DMS 273 (cell line): ENCODE measurements around the gene EML4.
"Not testable (repeated sequence)": the region's sequence is repeated elsewhere in the genome, so short reads cannot be mapped to it uniquely, and the experiment has no call there.

ENCODE experiments used
- DNase-seq: peaks from one replicate; lab custom pipeline; 2025; ENCODE audit not compliant: unreplicated experiment; lab: John Stamatoyannopoulos, UW

Gene EML4

GRCh38 chr2:42347518-42347917 lies 178.4 kb downstream of the EML4 start:
- DNase-seq, result not testable (repeated sequence)

- no peak for DNase-seq
Measured at GRCh38 chr2:42348113-42348805, 179.1 kb downstream of the EML4 start.

GRCh38 chr2:42350434-42351063 lies 181.4 kb downstream of the EML4 start:
- DNase-seq, result no peak

- DNase-seq, result no peak
Measured at GRCh38 chr2:42351864-42352263, 182.7 kb downstream of the EML4 start.

GRCh38 chr2:42353792-42354429 lies 184.8 kb downstream of the EML4 start:
- DNase-seq, result no peak

- DNase-seq, result no peak
Measured at GRCh38 chr2:42359304-42359964, 190.3 kb downstream of the EML4 start.

GRCh38 chr2:42359965-42360483 lies 190.9 kb downstream of the EML4 start:
- DNase-seq, result peak; percentile 67

GRCh38 chr2:42360493-42360889 lies 191.3 kb downstream of the EML4 start:
- peak; percentile 67 for DNase-seq

GRCh38 chr2:42360890-42361727 lies 192.0 kb downstream of the EML4 start, which contains the start of gene COX7A2L:
Gene COX7A2L, minus strand, starts transcription at chr2:42361217. Its CDS starts 56 bp downstream, at chr2:42361161.
- DNase-seq, result peak; percentile 98

- DNase-seq, result no peak
Measured at GRCh38 chr2:42361728-42362283, 192.7 kb downstream of the EML4 start.

GRCh38 chr2:42363413-42363812 lies 194.3 kb downstream of the EML4 start:
- DNase-seq, result no peak

- DNase-seq, result no peak
Measured at GRCh38 chr2:42364658-42365057, 195.5 kb downstream of the EML4 start.

- no peak for DNase-seq
Measured at GRCh38 chr2:42366411-42366810, 197.3 kb downstream of the EML4 start.

- DNase-seq, result peak; percentile 70
Measured at GRCh38 chr2:42367835-42368234, 198.7 kb downstream of the EML4 start.

- DNase-seq, result peak; percentile 24
Measured at GRCh38 chr2:42368817-42369531, 199.8 kb downstream of the EML4 start.

- DNase-seq, result peak; percentile 54
Measured at GRCh38 chr2:42369532-42370229, 200.5 kb downstream of the EML4 start.

- peak; percentile 97 for DNase-seq
Measured at GRCh38 chr2:42371611-42372473, 202.7 kb downstream of the EML4 start.
